Mucosa of stomach (tissue), 1 donor: ENCODE data around the gene PSMC1.

Experiments
- H3K27me3 ChIP-seq: one replicate; pipeline ENCODE4 v1.7.0; 2013; ENCODE audit warnings: mild to moderate bottlenecking, low read length; ENCODE audit not compliant: control insufficient read depth, insufficient read depth
- H3K36me3 ChIP-seq: one replicate; pipeline ENCODE4 v1.7.0; 2013; ENCODE audit warnings: low read length; ENCODE audit not compliant: control insufficient read depth, insufficient read depth
- H3K4me1 ChIP-seq: one replicate; pipeline ENCODE4 v1.7.0; 2013; ENCODE audit warnings: mild to moderate bottlenecking, low read length; ENCODE audit not compliant: control insufficient read depth, insufficient read depth
- H3K4me3 ChIP-seq: one replicate; pipeline ENCODE4 v1.7.0; 2013; ENCODE audit warnings: low read length
- H3K9ac ChIP-seq: one replicate; pipeline ENCODE4 v1.7.0; 2013; ENCODE audit warnings: mild to moderate bottlenecking, low read length, moderate library complexity
- H3K9me3 ChIP-seq: one replicate; pipeline ENCODE4 v1.7.0; 2013; ENCODE audit warnings: mild to moderate bottlenecking, low read length, moderate library complexity; ENCODE audit not compliant: control insufficient read depth
- donor health status: Pancreatic carcinoma.

The PSMC1 gene

GRCh38 chr14:90263748-90264449, 7.5 kb downstream of the PSMC1 start:
- Histone ChIP-seq H3K9ac (no peak overlapping the region), H3K4me1 (no peaks in the 10 kb centered on the region), H3K4me3 (no peak overlapping the region), H3K36me3 (peaks cover 10% of the 10 kb centered on the region), H3K9me3 (no peaks in the 10 kb centered on the region), H3K27me3 (no peaks in the 10 kb centered on the region)

DNA sequence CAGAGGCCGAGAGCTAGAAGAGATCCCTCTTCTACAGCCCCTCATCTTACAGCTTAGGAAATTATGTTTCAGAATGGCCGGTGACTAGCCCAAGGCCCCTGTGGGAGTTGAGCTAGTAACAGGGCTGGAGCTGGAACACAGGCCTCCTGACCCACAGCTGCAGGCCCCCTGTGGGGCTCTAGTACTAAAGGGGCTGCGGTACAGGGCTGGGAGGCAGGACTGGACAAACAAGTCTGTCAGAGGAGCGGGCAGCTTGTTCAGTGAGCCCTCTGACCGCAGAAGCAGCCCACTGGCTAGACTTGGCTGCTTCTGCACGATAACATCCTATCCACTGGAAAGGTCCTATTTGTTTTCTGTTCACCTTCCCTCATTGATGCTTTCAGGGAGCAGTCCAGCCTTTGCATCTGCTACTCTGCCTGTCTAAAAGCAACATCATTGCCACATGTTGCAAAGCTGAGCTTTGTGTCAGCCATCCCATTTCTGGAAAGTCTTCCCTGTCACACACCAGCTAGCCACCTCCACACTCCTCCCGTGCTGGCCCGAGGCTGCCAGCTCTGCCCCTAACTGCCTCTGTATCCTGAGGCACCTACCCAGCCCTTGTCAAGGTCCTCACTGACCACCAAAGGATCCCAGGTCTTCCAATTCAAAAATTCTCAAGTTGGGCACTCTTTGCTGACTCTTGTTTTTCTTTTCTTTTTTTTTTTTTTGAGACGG, 10.2 kb downstream of the PSMC1 start:
- H3K4me3 ChIP-seq, result no peak overlapping the region
- H3K9ac ChIP-seq, result no peak overlapping the region
- H3K36me3 ChIP-seq, result peaks cover 10% of the 10 kb centered on the region
- no peaks in the 10 kb centered on the region for H3K9me3 ChIP-seq
- H3K27me3 ChIP-seq, result no peaks in the 10 kb centered on the region
- no peaks in the 10 kb centered on the region for H3K4me1 ChIP-seq

GRCh38 chr14:90268420-90268819, 12.1 kb downstream of the PSMC1 start:
- no peaks in the 10 kb centered on the region for H3K27me3 ChIP-seq
- H3K4me3 ChIP-seq, result no peak overlapping the region
- H3K9me3 ChIP-seq, result no peaks in the 10 kb centered on the region
- no peaks in the 10 kb centered on the region for H3K4me1 ChIP-seq
- peaks cover 10% of the 10 kb centered on the region for H3K36me3 ChIP-seq
- H3K9ac ChIP-seq, result no peak overlapping the region

GRCh38 chr14:90272523-90272922, 16.2 kb downstream of the PSMC1 start:
- Histone ChIP-seq H3K9me3 (no peaks in the 10 kb centered on the region), H3K4me3 (no peak overlapping the region), H3K4me1 (no peaks in the 10 kb centered on the region), H3K36me3 (peaks cover 7% of the 10 kb centered on the region), H3K27me3 (no peaks in the 10 kb centered on the region), H3K9ac (no peak overlapping the region)

DNA sequence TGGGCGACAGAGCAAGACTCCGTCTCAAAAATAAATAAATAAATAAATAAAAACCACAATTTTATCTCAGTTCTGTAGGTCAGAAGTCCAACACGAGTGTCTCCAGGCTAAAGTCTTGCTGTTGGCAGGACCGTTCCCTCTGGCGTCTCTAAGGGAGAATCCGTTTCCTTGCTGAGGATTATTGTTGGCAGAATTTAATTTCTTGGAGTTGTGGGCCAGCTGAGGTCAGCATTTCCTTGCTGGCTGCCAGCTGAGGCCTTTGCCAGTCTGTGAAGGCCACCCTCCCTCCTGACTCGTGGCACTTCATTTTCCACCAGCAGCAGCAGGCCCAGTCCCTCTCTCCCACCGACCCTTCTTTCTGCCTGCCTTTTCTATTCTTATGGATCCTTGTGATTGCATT, 17.2 kb downstream of the PSMC1 start:
- H3K36me3 ChIP-seq, result peaks cover 1% of the 10 kb centered on the region
- H3K9ac ChIP-seq, result no peak overlapping the region
- no peaks in the 10 kb centered on the region for H3K4me1 ChIP-seq
- H3K27me3 ChIP-seq, result no peaks in the 10 kb centered on the region
- no peaks in the 10 kb centered on the region for H3K9me3 ChIP-seq
- H3K4me3 ChIP-seq, result no peak overlapping the region

DNA sequence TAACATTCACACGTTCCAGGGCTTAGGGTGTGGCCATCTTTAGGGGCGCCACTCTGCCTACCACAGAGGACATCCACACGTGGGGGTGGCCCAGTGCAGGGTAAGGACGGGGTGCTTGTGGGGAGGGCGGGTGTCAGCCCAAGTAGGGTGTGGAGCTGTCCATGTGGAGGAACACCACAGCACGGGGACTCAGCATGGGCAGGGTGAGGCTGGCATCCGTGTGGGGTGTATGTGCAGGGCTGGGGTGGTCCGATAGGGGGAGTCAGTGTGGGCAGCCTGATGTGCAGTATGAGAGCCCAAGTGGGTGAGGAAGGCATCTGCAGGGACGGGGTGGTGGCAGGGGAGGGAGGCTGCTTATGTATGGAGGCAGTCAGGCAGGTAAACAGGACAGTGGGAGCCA, 17.7 kb downstream of the PSMC1 start:
- Histone ChIP-seq H3K4me3 (no peak overlapping the region), H3K4me1 (no peaks in the 10 kb centered on the region), H3K9me3 (no peaks in the 10 kb centered on the region), H3K9ac (no peak overlapping the region), H3K27me3 (no peaks in the 10 kb centered on the region), H3K36me3 (no peaks in the 10 kb centered on the region)

- no peaks in the 10 kb centered on the region for H3K36me3 ChIP-seq
- no peaks in the 10 kb centered on the region for H3K4me1 ChIP-seq
- no peak overlapping the region for H3K9ac ChIP-seq
- H3K27me3 ChIP-seq, result no peaks in the 10 kb centered on the region
- H3K4me3 ChIP-seq, result no peak overlapping the region
- H3K9me3 ChIP-seq, result no peaks in the 10 kb centered on the region
These were observed 18.6 kb downstream of the PSMC1 start for GRCh38 chr14:90274808-90275457.

- no peak overlapping the region for H3K9ac ChIP-seq
- H3K27me3 ChIP-seq, result no peaks in the 10 kb centered on the region
- H3K9me3 ChIP-seq, result no peaks in the 10 kb centered on the region
- no peaks in the 10 kb centered on the region for H3K4me1 ChIP-seq
- H3K36me3 ChIP-seq, result peaks cover 2% of the 10 kb centered on the region
- H3K4me3 ChIP-seq, result no peak overlapping the region
These were observed 19.1 kb downstream of the PSMC1 start for GRCh38 chr14:90275458-90275814.

GRCh38 chr14:90275820-90276219, 19.5 kb downstream of the PSMC1 start:
- Histone ChIP-seq H3K9me3 (no peaks in the 10 kb centered on the region), H3K4me1 (no peaks in the 10 kb centered on the region), H3K36me3 (peaks cover 5% of the 10 kb centered on the region), H3K9ac (no peak overlapping the region), H3K4me3 (no peak overlapping the region), H3K27me3 (no peaks in the 10 kb centered on the region)

DNA sequence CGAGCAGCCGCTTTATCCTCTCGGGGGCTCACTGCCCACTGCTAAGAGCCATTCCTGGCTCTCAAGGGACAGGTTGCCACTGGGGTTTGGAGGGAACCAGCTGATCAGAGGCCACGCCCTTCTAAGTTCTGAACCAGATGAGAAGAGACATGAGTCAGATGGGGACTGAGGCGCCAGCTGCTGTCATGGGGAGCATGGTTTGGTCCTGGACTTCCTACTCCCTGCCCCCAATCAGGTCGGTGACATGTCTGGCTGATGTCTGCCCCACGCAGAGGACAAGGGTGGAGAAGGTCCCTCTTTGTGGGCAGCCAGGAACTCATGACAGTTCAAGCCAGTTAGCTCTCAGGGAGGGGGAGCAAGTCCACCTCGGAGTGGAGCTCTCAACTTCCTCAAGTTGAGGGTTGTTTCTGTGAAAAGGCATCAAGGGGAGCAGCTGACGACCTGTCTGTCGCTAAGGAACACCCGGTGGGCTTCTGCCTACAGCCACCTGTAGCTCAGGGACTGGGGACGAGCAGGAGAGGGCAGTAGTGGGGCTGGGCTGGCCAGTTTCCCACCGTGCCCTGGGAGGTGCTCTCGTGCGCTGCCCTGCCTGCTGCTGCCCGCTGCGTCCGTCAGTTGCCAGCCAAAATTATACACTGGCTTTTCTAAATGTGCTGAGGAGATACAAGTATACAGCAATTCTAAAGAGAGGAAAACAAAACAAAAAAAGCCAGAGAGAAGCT, 20.5 kb downstream of the PSMC1 start:
- Histone ChIP-seq H3K4me1 (no peaks in the 10 kb centered on the region), H3K9ac (peak overlapping the region; percentile 22), H3K9me3 (no peaks in the 10 kb centered on the region), H3K27me3 (no peaks in the 10 kb centered on the region), H3K36me3 (peaks cover 5% of the 10 kb centered on the region), H3K4me3 (no peak overlapping the region)

DNA sequence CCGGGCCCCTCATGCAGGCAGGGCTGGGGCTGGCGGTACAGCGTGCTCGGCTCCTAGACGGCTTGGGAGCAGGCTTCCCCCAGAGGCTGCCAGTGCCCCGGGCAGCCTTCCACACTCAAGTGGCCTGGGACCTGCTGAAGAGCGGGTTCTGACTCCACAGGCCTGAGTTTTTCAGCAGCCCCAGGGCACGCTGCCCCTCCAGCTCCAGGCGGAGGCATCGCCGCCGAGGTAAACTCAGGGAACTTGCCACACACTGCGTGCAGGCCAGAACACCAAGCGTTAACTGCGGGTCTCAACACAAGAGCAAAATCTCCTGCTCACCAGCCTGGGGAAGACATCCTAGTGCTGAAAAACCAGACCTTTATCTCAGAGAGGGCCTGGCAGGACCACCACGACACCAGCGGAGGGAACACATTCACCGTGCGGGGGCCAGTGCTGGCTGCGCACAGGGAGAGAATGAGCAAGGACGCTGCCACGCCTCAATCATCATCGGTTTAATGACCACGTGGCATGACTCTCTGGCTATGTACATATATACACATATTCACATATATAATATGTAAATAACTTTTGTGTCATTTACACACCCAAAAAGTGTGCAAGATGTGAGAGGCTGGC, 21.3 kb downstream of the PSMC1 start:
- Histone ChIP-seq H3K4me3 (no peak overlapping the region), H3K4me1 (no peaks in the 10 kb centered on the region), H3K9ac (no peak overlapping the region), H3K36me3 (peaks cover 5% of the 10 kb centered on the region), H3K9me3 (no peaks in the 10 kb centered on the region), H3K27me3 (no peaks in the 10 kb centered on the region)
